ENCODE data around the gene TUBGCP6.
"Not testable (repeated sequence)": the region's sequence is repeated elsewhere in the genome, so short reads cannot be mapped to it uniquely, and the experiment has no call there.

TUBGCP6 gene

GRCh38 chr22:50210378-50211139 lies 34.3 kb downstream of the TUBGCP6 start:
- DNase-seq (ENCODE audit: low read depth) = no peak

GRCh38 chr22:50209893-50210292 lies 34.9 kb downstream of the TUBGCP6 start:
- peak; percentile 45 for DNase-seq (ENCODE audit: low read depth)

- no peak for DNase-seq (ENCODE audit: low read depth)
Measured at GRCh38 chr22:50208939-50209892, 35.6 kb downstream of the TUBGCP6 start.

GRCh38 chr22:50208430-50208938 lies 36.3 kb downstream of the TUBGCP6 start:
- no peak for DNase-seq (ENCODE audit: low read depth)

- no peak for DNase-seq (ENCODE audit: low read depth)
Measured at GRCh38 chr22:50207383-50208140, 37.3 kb downstream of the TUBGCP6 start.

- DNase-seq (ENCODE audit: low read depth) = no peak
Measured at GRCh38 chr22:50206599-50206998, 38.2 kb downstream of the TUBGCP6 start.

- no peak for DNase-seq (ENCODE audit: low read depth)
Measured at GRCh38 chr22:50205781-50206569, 38.8 kb downstream of the TUBGCP6 start.

GRCh38 chr22:50204998-50205397 lies 39.8 kb downstream of the TUBGCP6 start:
- DNase-seq (ENCODE audit: low read depth) = not testable (repeated sequence)

- DNase-seq (ENCODE audit: low read depth) = no peak
Measured at GRCh38 chr22:50204571-50204970, 40.3 kb downstream of the TUBGCP6 start.

GRCh38 chr22:50203288-50203687 lies 41.5 kb downstream of the TUBGCP6 start:
- no peak for DNase-seq (ENCODE audit: low read depth)

GRCh38 chr22:50202130-50202666 lies 42.6 kb downstream of the TUBGCP6 start:
- no peak for DNase-seq (ENCODE audit: low read depth)

GRCh38 chr22:50201191-50202129 lies 43.4 kb downstream of the TUBGCP6 start:
- DNase-seq (ENCODE audit: low read depth) = no peak

- DNase-seq (ENCODE audit: low read depth) = peak; percentile 84
Measured at GRCh38 chr22:50200461-50201190, 44.2 kb downstream of the TUBGCP6 start, which contains the start of gene SELENOO. TSS of gene SELENOO (plus strand) at chr22:50201011. CDS start at chr22:50201037, 26 bp downstream.

GRCh38 chr22:50199829-50200460 lies 44.9 kb downstream of the TUBGCP6 start:
- DNase-seq (ENCODE audit: low read depth) = no peak

- DNase-seq (ENCODE audit: low read depth) = no peak
Measured at GRCh38 chr22:50199251-50199721, 45.5 kb downstream of the TUBGCP6 start.

- no peak for DNase-seq (ENCODE audit: low read depth)
Measured at GRCh38 chr22:50198624-50199017, 46.2 kb downstream of the TUBGCP6 start.

- no peak for DNase-seq (ENCODE audit: low read depth)
Measured at GRCh38 chr22:50197856-50198623, 46.8 kb downstream of the TUBGCP6 start.
